Measurements from ENCODE around the gene TP53I11. TPM values are rescaled to one million over a fixed set of nuclear protein-coding genes. Genes with fewer than 3 reads are reported as not detected.

The TP53I11 gene
- total and polyA plus RNA-seq, 2 of the 13 experiments (the other 11 are each of a cell fraction or from before 2014, with no cell fraction given): not detected

DNA sequence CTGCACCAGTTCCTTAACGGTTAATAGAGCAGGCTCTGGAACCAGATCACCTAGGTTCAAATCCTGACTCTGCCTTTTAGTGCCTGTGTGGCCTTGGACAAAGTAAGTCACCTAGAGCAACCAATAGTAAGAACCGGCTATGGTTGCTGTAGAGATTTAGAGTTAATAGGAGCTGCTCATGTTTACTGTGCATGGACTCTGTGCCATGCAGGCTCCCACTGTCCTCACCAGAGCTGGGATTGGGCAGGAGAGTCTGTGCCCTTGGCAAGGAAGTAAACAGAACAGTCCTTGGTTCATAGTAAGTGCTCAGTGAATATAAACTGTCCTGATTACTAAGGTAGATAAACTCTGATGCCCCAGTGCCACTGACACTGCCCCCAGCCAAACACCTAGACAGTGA is 1.4 kb upstream of the TP53I11 start:
- ATAC-seq (peak; percentile 70), DNase-seq (ENCODE audit: low spot score) (peak; percentile 8), FAIRE-seq (no peak)
- Histone ChIP-seq H3K4me2 (ENCODE audit: low read depth, low read length) (no peak overlapping the region), H4K20me1 (ENCODE audit: insufficient read depth, low read length) (no peaks in the 10 kb centered on the region), H2AFZ (ENCODE audit: low read length) (no peak overlapping the region), H3K9ac (ENCODE audit: insufficient read depth, low read depth, low read length) (no peak overlapping the region), H3K4me3 (replicated peaks in 1 of 3; ENCODE audit: insufficient read depth in 1 of 3, low read depth in 2 of 3, low read length in 3 of 3) (no peak overlapping the region), H3K36me3 (replicated peaks in 1 of 2; ENCODE audit: control insufficient read depth in 1 of 2, insufficient read depth in 2 of 2, low read length in 2 of 2) (no peaks in the 10 kb centered on the region), H3K27ac (ENCODE audit: extremely low read length, insufficient read depth, low read length) (no peak overlapping the region), H3K79me2 (ENCODE audit: insufficient read depth, low read length) (no peaks in the 10 kb centered on the region), H3K4me1 (ENCODE audit: insufficient read depth, low read length) (peaks cover 10% of the 10 kb centered on the region), H3K9me3 (ENCODE audit: low read length) (no peaks in the 10 kb centered on the region), H3K27me3 (ENCODE audit: control insufficient read depth in 1 of 2, insufficient read depth in 2 of 2, low read length in 2 of 2) (peaks cover 4 to 39% of the 10 kb centered on the region in 2 experiments; a peak in 4 of 5 replicates)
- intact Hi-C loops (cut with micrococcal nuclease; ENCODE audit: unreplicated experiment) (no loop called here), in situ Hi-C loops (cut with HindIII; ENCODE audit: extremely low pct_ligation_motif_present, low pct_unique_long_range_greater_than_20kb) (no loop called here)
- WGBS (ENCODE audit: low lambda C conversion rate): 0% methylated on average over 1 of the region's 2 CpGs
- CTCF ChIA-PET (ENCODE audit: low intra/inter-chr PET ratio, low total read pairs): no interaction called here
- POLR2A ChIA-PET: no interaction called here
- BruUV-seq (replicated peaks): no TSS peak
- no peak for TF ChIP-seq HDAC2 (CRISPR knock-in tag; IDR thresholded peaks at IDR 0.05)
- no peak for TF ChIP-seq RAD51 (IDR thresholded peaks at IDR 0.05; ENCODE audit: borderline replicate concordance)
- TF ChIP-seq, protein P1, sequence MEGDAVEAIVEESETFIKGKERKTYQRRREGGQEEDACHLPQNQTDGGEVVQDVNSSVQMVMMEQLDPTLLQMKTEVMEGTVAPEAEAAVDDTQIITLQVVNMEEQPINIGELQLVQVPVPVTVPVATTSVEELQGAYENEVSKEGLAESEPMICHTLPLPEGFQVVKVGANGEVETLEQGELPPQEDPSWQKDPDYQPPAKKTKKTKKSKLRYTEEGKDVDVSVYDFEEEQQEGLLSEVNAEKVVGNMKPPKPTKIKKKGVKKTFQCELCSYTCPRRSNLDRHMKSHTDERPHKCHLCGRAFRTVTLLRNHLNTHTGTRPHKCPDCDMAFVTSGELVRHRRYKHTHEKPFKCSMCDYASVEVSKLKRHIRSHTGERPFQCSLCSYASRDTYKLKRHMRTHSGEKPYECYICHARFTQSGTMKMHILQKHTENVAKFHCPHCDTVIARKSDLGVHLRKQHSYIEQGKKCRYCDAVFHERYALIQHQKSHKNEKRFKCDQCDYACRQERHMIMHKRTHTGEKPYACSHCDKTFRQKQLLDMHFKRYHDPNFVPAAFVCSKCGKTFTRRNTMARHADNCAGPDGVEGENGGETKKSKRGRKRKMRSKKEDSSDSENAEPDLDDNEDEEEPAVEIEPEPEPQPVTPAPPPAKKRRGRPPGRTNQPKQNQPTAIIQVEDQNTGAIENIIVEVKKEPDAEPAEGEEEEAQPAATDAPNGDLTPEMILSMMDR (CRISPR knock-in tag; IDR thresholded peaks at IDR 0.05): no peak
- 0 out of 2 replicates have a peak, but pooled peaks have one; percentile 5 for TF ChIP-seq HNF4A (CRISPR knock-in tag; IDR thresholded peaks at IDR 0.05)
- no peak for TF ChIP-seq LCORL (IDR thresholded peaks at IDR 0.05)
- no peak for TF ChIP-seq LCORL (CRISPR knock-in tag; IDR thresholded peaks at IDR 0.05)
- TF ChIP-seq TCF12 (IDR thresholded peaks at IDR 0.05): no peak
- no peak for TF ChIP-seq TCF12 (CRISPR knock-in tag; IDR thresholded peaks at IDR 0.05)

DNA sequence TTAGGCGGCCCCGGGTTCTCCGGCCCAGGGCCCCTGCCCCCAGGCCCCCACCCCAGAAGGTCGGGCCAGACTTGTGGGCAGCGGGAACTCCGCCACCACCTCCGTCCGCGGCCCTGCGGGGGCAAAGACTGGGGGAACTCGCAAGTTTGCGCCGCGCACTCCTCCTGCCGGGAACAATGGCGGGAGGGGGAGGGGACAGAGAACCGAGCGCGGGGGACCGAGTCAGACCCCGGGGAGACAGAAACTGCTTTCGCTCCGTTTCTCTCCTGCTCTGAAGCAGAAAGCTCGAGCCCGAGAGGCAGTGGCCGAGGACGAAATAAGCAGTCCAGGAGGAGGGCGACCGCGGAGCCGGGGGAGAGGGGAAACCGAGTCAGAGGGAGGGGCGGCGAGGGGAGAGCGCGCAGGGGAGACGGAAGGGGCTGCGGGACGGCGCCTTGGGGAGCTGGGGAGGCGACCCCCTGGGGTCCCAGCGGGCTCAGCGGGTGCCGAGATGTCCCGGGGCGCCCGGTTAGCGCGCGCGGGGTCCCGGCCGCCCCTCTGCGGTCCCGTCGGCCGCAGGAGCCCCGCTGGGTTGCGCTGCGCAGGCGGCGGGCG is 555 bp downstream of the TP53I11 start:
- Histone ChIP-seq H3K4me1 (ENCODE audit: insufficient read depth, low read length) (peaks cover 10% of the 10 kb centered on the region), H3K4me2 (ENCODE audit: low read depth, low read length) (no peak overlapping the region), H3K27me3 (ENCODE audit: control insufficient read depth in 1 of 2, insufficient read depth in 2 of 2, low read length in 2 of 2) (peaks cover 4 to 33% of the 10 kb centered on the region in 2 experiments; a peak in 4 of 5 replicates), H3K27ac (ENCODE audit: extremely low read length, insufficient read depth, low read length) (no peak overlapping the region), H3K4me3 (replicated peaks in 1 of 3; ENCODE audit: insufficient read depth in 1 of 3, low read depth in 2 of 3, low read length in 3 of 3) (no peak overlapping the region), H4K20me1 (ENCODE audit: insufficient read depth, low read length) (no peaks in the 10 kb centered on the region), H2AFZ (ENCODE audit: low read length) (no peak overlapping the region), H3K9me3 (ENCODE audit: low read length) (no peaks in the 10 kb centered on the region), H3K9ac (ENCODE audit: insufficient read depth, low read depth, low read length) (no peak overlapping the region), H3K79me2 (ENCODE audit: insufficient read depth, low read length) (no peaks in the 10 kb centered on the region), H3K36me3 (replicated peaks in 1 of 2; ENCODE audit: control insufficient read depth in 1 of 2, insufficient read depth in 2 of 2, low read length in 2 of 2) (no peaks in the 10 kb centered on the region)
- DNase-seq (ENCODE audit: low spot score): no peak
- POLR2A ChIA-PET: no interaction called here
- 5% methylated on average over 24 of the region's 63 CpGs for WGBS (ENCODE audit: low lambda C conversion rate)
- CTCF ChIA-PET (ENCODE audit: low intra/inter-chr PET ratio, low total read pairs): no interaction called here
- in situ Hi-C loops (cut with HindIII; ENCODE audit: extremely low pct_ligation_motif_present, low pct_unique_long_range_greater_than_20kb) (no loop called here), intact Hi-C loops (cut with micrococcal nuclease; ENCODE audit: unreplicated experiment) (no loop called here)
- no TSS peak for BruUV-seq (replicated peaks)
- no peak for ATAC-seq
- no peak for FAIRE-seq
- TF ChIP-seq, protein P2, sequence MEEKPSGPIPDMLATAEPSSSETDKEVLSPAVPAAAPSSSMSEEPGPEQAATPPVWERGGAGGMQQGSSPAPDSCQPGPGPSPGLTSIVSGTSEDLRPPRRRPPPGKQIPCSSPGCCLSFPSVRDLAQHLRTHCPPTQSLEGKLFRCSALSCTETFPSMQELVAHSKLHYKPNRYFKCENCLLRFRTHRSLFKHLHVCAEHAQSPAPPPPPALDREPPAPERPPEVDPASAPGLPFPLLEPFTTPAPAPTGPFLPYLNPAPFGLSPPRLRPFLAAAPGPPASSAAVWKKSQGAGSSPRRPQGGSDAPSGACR (CRISPR knock-in tag; IDR thresholded peaks at IDR 0.05): no peak
- TF ChIP-seq, protein P3, sequence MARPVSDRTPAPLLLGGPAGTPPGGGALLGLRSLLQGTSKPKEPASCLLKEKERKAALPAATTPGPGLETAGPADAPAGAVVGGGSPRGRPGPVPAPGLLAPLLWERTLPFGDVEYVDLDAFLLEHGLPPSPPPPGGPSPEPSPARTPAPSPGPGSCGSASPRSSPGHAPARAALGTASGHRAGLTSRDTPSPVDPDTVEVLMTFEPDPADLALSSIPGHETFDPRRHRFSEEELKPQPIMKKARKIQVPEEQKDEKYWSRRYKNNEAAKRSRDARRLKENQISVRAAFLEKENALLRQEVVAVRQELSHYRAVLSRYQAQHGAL (CRISPR knock-in tag; IDR thresholded peaks at IDR 0.05; ENCODE audit: not compliant biosample characterization): no peak
- TF ChIP-seq, protein P4, sequence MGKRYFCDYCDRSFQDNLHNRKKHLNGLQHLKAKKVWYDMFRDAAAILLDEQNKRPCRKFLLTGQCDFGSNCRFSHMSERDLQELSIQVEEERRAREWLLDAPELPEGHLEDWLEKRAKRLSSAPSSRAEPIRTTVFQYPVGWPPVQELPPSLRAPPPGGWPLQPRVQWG (CRISPR knock-in tag; IDR thresholded peaks at IDR 0.05; ENCODE audit: borderline replicate concordance, low read depth): no peak
- TF ChIP-seq XRCC5 (optimal IDR thresholded peaks at IDR 0.05; ENCODE audit: low read length): no peak
- no peak for TF ChIP-seq CEBPB (IDR thresholded peaks at IDR 0.05; ENCODE audit: borderline replicate concordance, low read depth, low read length)
- no peak for TF ChIP-seq KDM3A (CRISPR knock-in tag; IDR thresholded peaks at IDR 0.05; ENCODE audit: low read depth)
- TF ChIP-seq NCOA2 (CRISPR knock-in tag; IDR thresholded peaks at IDR 0.05): no peak
- TF ChIP-seq NR3C1 (CRISPR knock-in tag; IDR thresholded peaks at IDR 0.05): no peak
- TF ChIP-seq GATAD2A (CRISPR knock-in tag; IDR thresholded peaks at IDR 0.05): no peak
- TF ChIP-seq ZNF737 (CRISPR knock-in tag; IDR thresholded peaks at IDR 0.05; ENCODE audit: borderline replicate concordance): no peak

Data from HepG2 (cell line).